Vagina (tissue), 2 donors: ENCODE measurements around the gene SNHG17. TPM values are rescaled to one million over a fixed set of nuclear protein-coding genes. Genes with fewer than 3 reads are reported as not detected.
"Not testable (repeated sequence)": the region's sequence is repeated elsewhere in the genome, so short reads cannot be mapped to it uniquely, and the experiment has no call there.

Experiments used
- DNase-seq, 2 donors: peaks; one replicate each; pipeline ENCODE4 v3.0.0-alpha.2; 2017; ENCODE audit errors: extremely low spot score in 2 of 2
- H3K27ac ChIP-seq: fragments of 200-600 bp; sonication (generic); one replicate; pipeline ENCODE4 v1.5.1; 2019
- H3K27me3 ChIP-seq: fragments of 200-600 bp; sonication (generic); one replicate; pipeline ENCODE4 v1.5.1; 2019
- H3K36me3 ChIP-seq, 2 donors: fragments of 200-600 bp; sonication (generic); one replicate each; pipeline ENCODE4 v1.5.1; 2017 to 2019
- H3K4me1 ChIP-seq: fragments of 200-600 bp; sonication (generic); one replicate; pipeline ENCODE4 v1.5.1; 2019
- H3K4me3 ChIP-seq, 2 donors: fragments of 200-600 bp; sonication (generic); 1 replicate in 1 of 2; 2 replicates in 1 of 2; pipeline ENCODE4 v1.5.1; 2016 to 2019
- H3K9me3 ChIP-seq: fragments of 200-600 bp; sonication (generic); one replicate; pipeline ENCODE4 v1.5.1; 2019
- CTCF ChIP-seq, 3 experiments: fragments of 450-650 bp in 2 of 3; fragments of 200-600 bp in 1 of 3; sonication (generic) in 1 of 3; IDR thresholded peaks; one replicate each; pipeline ENCODE4 v1.5.1; 2017 to 2019; ENCODE audit warnings: antibody characterized with exemption in 3 of 3, mild to moderate bottlenecking in 2 of 3, moderate library complexity in 2 of 3
- POLR2A ChIP-seq, 2 donors: fragments of 450-650 bp; IDR thresholded peaks; one replicate each; pipeline ENCODE4 v1.6.1; 2017; ENCODE audit warnings: antibody characterized with exemption in 2 of 2, mild to moderate bottlenecking in 2 of 2, moderate library complexity in 2 of 2
- POLR2AphosphoS5 ChIP-seq, 2 donors: sonication (generic); formaldehyde crosslinking; IDR thresholded peaks; one replicate each; pipeline ENCODE4 v1.9.0; 2017; ENCODE audit warnings: antibody characterized with exemption in 2 of 2, mild to moderate bottlenecking in 2 of 2, low read depth in 1 of 2; ENCODE audit not compliant: insufficient read depth in 1 of 2
- intact Hi-C: fragments of 100-400 bp; cut with DNase I; formaldehyde crosslinking; loops from one replicate; pipeline ENCODE4 v1.15.1; 2023
- total RNA-seq: library from RNA; depleted of rRNA; stranded (reverse); fragments of >200 nt; gene quantifications from one replicate; pipeline ENCODE4 v1.2.3, GENCODE V29; 2016

Gene SNHG17
- total RNA-seq, 1 donor from 2014 or later, result 37.3 TPM

- no peak for DNase-seq
- H3K36me3 ChIP-seq, result peaks cover 0 to 14% of the 10 kb centered on the region in 2 donors
- TF ChIP-seq POLR2A (IDR thresholded peaks at IDR 0.05), result peak in 1 of 2 donors; percentile 68
- TF ChIP-seq POLR2AphosphoS5 (IDR thresholded peaks at IDR 0.05; ENCODE audit: insufficient read depth in 1 of 2, low read depth in 1 of 2), result peak; percentile 90 to 95
- TF ChIP-seq CTCF (IDR thresholded peaks at IDR 0.05), result peak; percentile 56 to 98 (median 95)
- peaks cover 19% of the 10 kb centered on the region for H3K4me1 ChIP-seq
- no peaks in the 10 kb centered on the region for H3K9me3 ChIP-seq
- H3K27me3 ChIP-seq, result no peaks in the 10 kb centered on the region
- peak overlapping the region; percentile 83 for H3K27ac ChIP-seq
- intact Hi-C loops, result no loop called here
- H3K4me3 ChIP-seq, result peak overlapping the region; percentile 92
These were observed 11.5 kb upstream of the SNHG17 start for GRCh38 chr20:38446441-38447209.

GRCh38 chr20:38445901-38446425 lies 10.8 kb upstream of the SNHG17 start:
- Histone ChIP-seq H3K9me3 (no peaks in the 10 kb centered on the region), H3K27me3 (no peaks in the 10 kb centered on the region), H3K36me3 (peaks cover 0 to 14% of the 10 kb centered on the region in 2 donors), H3K27ac (peak overlapping the region; percentile 83), H3K4me1 (peaks cover 19% of the 10 kb centered on the region), H3K4me3 (peak overlapping the region; percentile 92)
- DNase-seq, result no peak
- TF ChIP-seq POLR2A (IDR thresholded peaks at IDR 0.05) (no peak), POLR2AphosphoS5 (IDR thresholded peaks at IDR 0.05; ENCODE audit: insufficient read depth in 1 of 2, low read depth in 1 of 2) (no peak), CTCF (IDR thresholded peaks at IDR 0.05) (no peak)
- intact Hi-C loops, result no loop called here

GRCh38 chr20:38445381-38445796 lies 10.3 kb upstream of the SNHG17 start:
- Histone ChIP-seq H3K27me3 (no peaks in the 10 kb centered on the region), H3K27ac (no peak overlapping the region), H3K9me3 (no peaks in the 10 kb centered on the region), H3K36me3 (peaks cover 0 to 10% of the 10 kb centered on the region in 2 donors), H3K4me3 (no peak overlapping the region), H3K4me1 (peaks cover 19% of the 10 kb centered on the region)
- no peak for TF ChIP-seq POLR2A (IDR thresholded peaks at IDR 0.05)
- TF ChIP-seq POLR2AphosphoS5 (IDR thresholded peaks at IDR 0.05; ENCODE audit: insufficient read depth in 1 of 2, low read depth in 1 of 2), result no peak
- DNase-seq, result no peak
- intact Hi-C loops, result no loop called here

DNA sequence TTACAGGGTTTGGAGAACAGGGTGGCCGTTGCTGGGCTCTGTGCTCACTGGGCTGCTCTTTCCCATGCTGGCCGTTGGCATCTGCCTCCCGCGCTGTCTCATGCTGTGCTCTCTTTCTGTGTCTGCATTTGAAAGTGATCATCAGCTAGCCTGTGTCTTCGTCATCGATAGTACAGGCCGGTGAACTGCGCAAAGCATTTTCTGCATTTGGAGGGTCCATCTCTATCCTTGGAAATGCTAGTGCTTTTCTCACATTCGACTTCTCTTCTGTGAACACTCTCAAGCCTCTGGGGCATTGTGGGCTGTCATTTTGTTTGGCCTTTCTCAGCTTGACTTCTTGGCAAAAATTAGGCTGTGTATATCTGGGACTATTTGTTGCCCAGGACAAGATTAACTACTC lies 6.8 kb upstream of the SNHG17 start:
- H3K4me1 ChIP-seq, result peaks cover 6% of the 10 kb centered on the region
- H3K27ac ChIP-seq, result no peak overlapping the region
- TF ChIP-seq POLR2A (IDR thresholded peaks at IDR 0.05) (no peak), POLR2AphosphoS5 (IDR thresholded peaks at IDR 0.05; ENCODE audit: insufficient read depth in 1 of 2, low read depth in 1 of 2) (no peak), CTCF (IDR thresholded peaks at IDR 0.05) (no peak)

DNA sequence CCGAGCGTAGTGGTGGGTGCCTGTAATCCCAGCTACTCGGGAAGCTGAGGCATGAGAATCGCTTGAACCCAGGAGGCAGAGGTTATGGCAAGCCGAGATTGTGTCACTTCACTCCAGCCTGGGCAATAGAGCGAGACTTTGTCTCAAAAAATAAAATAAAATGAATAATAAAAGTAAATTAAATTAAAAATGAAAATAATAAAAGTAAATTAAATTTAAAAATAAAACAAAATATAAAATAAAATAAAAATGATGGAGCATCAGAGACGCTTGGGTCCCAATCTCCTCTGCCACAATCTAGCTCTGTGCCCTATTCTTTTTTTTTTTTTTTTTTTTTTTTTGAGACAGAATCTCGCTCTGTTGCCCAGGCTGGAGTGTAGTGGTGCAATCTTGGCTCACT lies 6.0 kb upstream of the SNHG17 start:
- H3K4me3 ChIP-seq, H3K9me3 ChIP-seq, H3K27me3 ChIP-seq, H3K36me3 ChIP-seq, intact Hi-C loops, DNase-seq, H3K4me1 ChIP-seq, H3K27ac ChIP-seq: not testable (repeated sequence)

More for the DNA sequence above, 6.8 kb upstream of the SNHG17 start:
- intact Hi-C loops, result no loop called here
- Histone ChIP-seq H3K4me3 (no peak overlapping the region), H3K36me3 (no peaks in the 10 kb centered on the region), H3K9me3 (no peaks in the 10 kb centered on the region), H3K27me3 (no peaks in the 10 kb centered on the region)
- no peak for DNase-seq

DNA sequence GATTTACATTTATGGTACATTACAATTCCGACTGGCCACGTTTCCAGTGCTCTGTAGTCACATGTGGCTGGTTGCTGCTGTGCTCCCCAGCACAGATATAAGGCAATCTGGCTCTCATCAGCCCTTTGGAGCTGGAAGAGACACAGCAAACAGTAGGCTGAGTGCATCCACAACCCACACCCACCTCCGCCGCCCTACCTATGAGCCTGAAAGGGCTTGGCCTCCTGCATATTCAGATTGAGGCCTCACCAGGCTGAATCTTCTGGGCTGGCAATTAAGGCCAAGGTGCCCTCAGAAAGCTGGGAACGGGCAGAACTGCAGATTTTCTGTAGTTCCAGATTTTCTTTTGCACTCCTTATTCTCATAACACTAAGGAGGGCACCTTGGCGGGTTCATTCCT lies 2.7 kb upstream of the SNHG17 start:
- peaks cover 0 to 3% of the 10 kb centered on the region in 2 donors for H3K36me3 ChIP-seq
- H3K4me1 ChIP-seq, result peaks cover 16% of the 10 kb centered on the region
- intact Hi-C loops, result no loop called here

More for the DNA sequence above, 2.7 kb upstream of the SNHG17 start:
- Histone ChIP-seq H3K27me3 (no peaks in the 10 kb centered on the region), H3K27ac (no peak overlapping the region), H3K4me3 (no peak overlapping the region), H3K9me3 (no peaks in the 10 kb centered on the region)
- no peak for TF ChIP-seq POLR2A (IDR thresholded peaks at IDR 0.05)
- no peak for DNase-seq
